PFSK-1 (cell line): Measurements from ENCODE around the gene PRLR. TPM values are rescaled to one million over a fixed set of nuclear protein-coding genes. Genes with fewer than 3 reads are reported as not detected.

Experiments
- FOXP2 ChIP-seq: optimal IDR thresholded peaks from 2 replicates; pipeline ENCODE3; 2011; ENCODE audit warnings: borderline replicate concordance, control low read depth, inconsistent platforms; ENCODE audit not compliant: insufficient read depth; ENCODE audit errors: extremely low read length, extremely low read depth
- POLR2AphosphoS5 ChIP-seq: IDR thresholded peaks from 2 replicates; pipeline ENCODE4 v1.6.1; 2012; ENCODE audit warnings: low read depth, mild to moderate bottlenecking, control low read depth, low read length, moderate library complexity
- REST ChIP-seq, 2 experiments: IDR thresholded peaks; 2 replicates each; pipeline versions ENCODE4 v1.6.1 to v1.8.0; 2011 to 2012; ENCODE audit warnings: low read depth in 2 of 2, low read length in 2 of 2, control low read depth in 1 of 2, inconsistent platforms in 1 of 2, mild to moderate bottlenecking in 1 of 2, moderate library complexity in 1 of 2; ENCODE audit not compliant: insufficient read depth in 1 of 2
- SIN3A ChIP-seq: IDR thresholded peaks from 2 replicates; pipeline ENCODE4 v1.6.1; 2012; ENCODE audit warnings: mild to moderate bottlenecking, low read length, moderate library complexity, borderline replicate concordance; ENCODE audit not compliant: insufficient read depth
- TAF1 ChIP-seq: IDR thresholded peaks from 2 replicates; pipeline ENCODE4 v1.6.1; 2012; ENCODE audit warnings: low read length, control low read depth, borderline replicate concordance; ENCODE audit not compliant: insufficient read depth
- polyA plus RNA-seq: library from polyadenylated mRNA; unstranded; fragments of >200 nt; gene quantifications from one replicate; pipeline ENCODE4 v1.2.1, GENCODE V29; 2012; ENCODE audit warnings: low read depth, missing spikeins; ENCODE audit not compliant: insufficient read length

PRLR gene
- polyA plus RNA-seq: not detected

- no peak for TF ChIP-seq FOXP2
- TF ChIP-seq REST (IDR thresholded peaks at IDR 0.05; ENCODE audit: insufficient read depth in 1 of 2, low read depth in 2 of 2, low read length in 2 of 2): no peak
- TF ChIP-seq TAF1: no peak
- TF ChIP-seq SIN3A: no peak
- TF ChIP-seq POLR2AphosphoS5: no peak
Measured at GRCh38 chr5:35230038-35230611, at the start of gene PRLR. Gene PRLR, minus strand, starts transcription at chr5:35230487. Its CDS starts 140,867 bp downstream, at chr5:35089620.

GRCh38 chr5:35274839-35275509, 44.7 kb upstream of the PRLR start:
- TF ChIP-seq REST (IDR thresholded peaks at IDR 0.05; ENCODE audit: insufficient read depth in 1 of 2, low read depth in 2 of 2, low read length in 2 of 2) (no peak), FOXP2 (no peak), POLR2AphosphoS5 (no peak), TAF1 (no peak), SIN3A (no peak)

GRCh38 chr5:35269006-35269405, 38.7 kb upstream of the PRLR start:
- TF ChIP-seq REST (IDR thresholded peaks at IDR 0.05; ENCODE audit: insufficient read depth in 1 of 2, low read depth in 2 of 2, low read length in 2 of 2) (no peak), POLR2AphosphoS5 (no peak), TAF1 (no peak), SIN3A (no peak), FOXP2 (no peak)

GRCh38 chr5:35266276-35266675, 36.0 kb upstream of the PRLR start:
- TF ChIP-seq FOXP2: no peak
- TF ChIP-seq REST (IDR thresholded peaks at IDR 0.05; ENCODE audit: insufficient read depth in 1 of 2, low read depth in 2 of 2, low read length in 2 of 2): no peak
- no peak for TF ChIP-seq SIN3A
- TF ChIP-seq TAF1: no peak
- no peak for TF ChIP-seq POLR2AphosphoS5
